SK-N-SH treated with all-trans-retinoic acid at 6 μM for 48 hours (cell line): ENCODE results near the gene NTN1.

Experiments
- PPARA ChIP-seq: fragments of 250-450 bp; sonication (Bioruptor Pico); IDR thresholded peaks from 2 replicates; pipeline ENCODE4 v1.5.0; 2020; ENCODE audit warnings: mild to moderate bottlenecking, borderline replicate concordance
- SNAI2 ChIP-seq: fragments of 250-450 bp; sonication (Bioruptor Pico); IDR thresholded peaks from 2 replicates; pipeline ENCODE4 v1.5.0; 2020; ENCODE audit warnings: mild to moderate bottlenecking, moderate library complexity
- ZC3H10 ChIP-seq: fragments of 250-450 bp; sonication (Bioruptor Pico); IDR thresholded peaks from 2 replicates; pipeline ENCODE4 v1.5.1; 2021; ENCODE audit warnings: mild to moderate bottlenecking, moderate library complexity
- ZFP3 ChIP-seq: fragments of 250-450 bp; sonication (Bioruptor Pico); IDR thresholded peaks from 2 replicates; pipeline ENCODE4 v1.5.0; 2020; ENCODE audit warnings: mild to moderate bottlenecking, moderate library complexity

- TF ChIP-seq ZFP3 (CRISPR knock-in tag) (no peak), ZC3H10 (CRISPR knock-in tag) (no peak), PPARA (CRISPR knock-in tag) (no peak), SNAI2 (CRISPR knock-in tag) (no peak)
These were observed 209.6 kb downstream of the NTN1 start for GRCh38 chr17:9230861-9231260.
